GM23338 (cell line): ENCODE results near the gene NEURL1B. TPM values are rescaled to one million over a fixed set of nuclear protein-coding genes. Genes with fewer than 3 reads are reported as not detected.

Source experiments
- ATAC-seq: fragments of 200-7000 bp; cut with Tn5 transposase; 3 replicates; pipeline ENCODE4 v1.9.1; 2020
- DNase-seq: peaks from one replicate; pipeline ENCODE4 v3.0.0-alpha.2; 2015; ENCODE audit warnings: low spot score
- H2AFZ ChIP-seq: fragments of 200-600 bp; sonication (generic); 2 replicates; pipeline ENCODE4 v1.8.0; 2016; ENCODE audit warnings: antibody characterized with exemption, mild to moderate bottlenecking, moderate library complexity
- H3F3A ChIP-seq: fragments of 200-600 bp; sonication (generic); replicated peaks from 2 replicates; pipeline ENCODE4 v1.8.0; 2017; ENCODE audit warnings: antibody characterized with exemption, mixed run types, low read depth
- H3K27ac ChIP-seq: fragments of 200-600 bp; sonication (generic); 2 replicates; pipeline ENCODE4 v1.6.1; 2016; ENCODE audit warnings: low read depth
- H3K27me3 ChIP-seq: fragments of 200-600 bp; sonication (generic); 2 replicates; pipeline ENCODE4 v1.8.0; 2016; ENCODE audit warnings: mild to moderate bottlenecking, mixed run types, moderate library complexity; ENCODE audit not compliant: insufficient read depth
- H3K36me3 ChIP-seq: fragments of 200-600 bp; sonication (generic); 2 replicates; pipeline ENCODE4 v1.8.0; 2016; ENCODE audit warnings: mild to moderate bottlenecking; ENCODE audit not compliant: insufficient read depth
- H3K4me1 ChIP-seq: fragments of 200-600 bp; sonication (generic); 2 replicates; pipeline ENCODE4 v1.8.0; 2016; ENCODE audit warnings: mild to moderate bottlenecking, moderate library complexity; ENCODE audit not compliant: insufficient read depth
- H3K4me2 ChIP-seq: fragments of 200-600 bp; sonication (generic); 2 replicates; pipeline ENCODE4 v1.7.1; 2017; ENCODE audit warnings: mixed run types
- H3K4me3 ChIP-seq: fragments of 200-600 bp; sonication (generic); 2 replicates; pipeline ENCODE4 v1.6.1; 2016; ENCODE audit warnings: mixed run types
- H3K79me2 ChIP-seq: fragments of 200-600 bp; sonication (generic); replicated peaks from 2 replicates; pipeline ENCODE4 v1.8.0; 2017; ENCODE audit warnings: mild to moderate bottlenecking; ENCODE audit not compliant: insufficient read depth
- H3K9me2 ChIP-seq: fragments of 200-600 bp; sonication (generic); 2 replicates; pipeline ENCODE4 v1.8.0; 2017; ENCODE audit not compliant: insufficient read depth
- H4K20me1 ChIP-seq: fragments of 200-600 bp; sonication (generic); replicated peaks from 2 replicates; pipeline ENCODE4 v1.8.0; 2017; ENCODE audit warnings: mild to moderate bottlenecking; ENCODE audit not compliant: insufficient read depth
- H3K27ac Mint-ChIP-seq: 2 replicates; pipeline ENCODE4 v1.8.0; 2020; ENCODE audit warnings: inconsistent platforms, mild to moderate bottlenecking, moderate library complexity, mixed read lengths
- H3K27me3 Mint-ChIP-seq: 3 replicates; pipeline ENCODE4 v1.8.0; 2022; ENCODE audit warnings: low read depth, mild to moderate bottlenecking, moderate library complexity, mixed read lengths, inconsistent platforms; ENCODE audit not compliant: insufficient read depth, poor library complexity
- H3K36me3 Mint-ChIP-seq: 3 replicates; pipeline ENCODE4 v1.8.0; 2021; ENCODE audit warnings: low read depth, mild to moderate bottlenecking, inconsistent platforms, moderate library complexity, mixed read lengths
- H3K4me1 Mint-ChIP-seq: 3 replicates; pipeline ENCODE4 v1.8.0; 2020; ENCODE audit warnings: mild to moderate bottlenecking, inconsistent platforms, mixed read lengths
- H3K4me3 Mint-ChIP-seq: 3 replicates; pipeline ENCODE4 v1.8.0; 2021; ENCODE audit warnings: moderate library complexity, mild to moderate bottlenecking, inconsistent platforms, mixed read lengths
- H3K9me3 Mint-ChIP-seq: 3 replicates; pipeline ENCODE4 v1.8.0; 2020; ENCODE audit warnings: moderate library complexity, mild to moderate bottlenecking, inconsistent platforms, mixed read lengths
- CREB1 ChIP-seq: fragments of 250-450 bp; sonication (Bioruptor Pico); IDR thresholded peaks from 2 replicates; pipeline ENCODE4 v1.5.0; 2020; ENCODE audit warnings: low read depth, mild to moderate bottlenecking, moderate library complexity
- EZH2 ChIP-seq: fragments of 200-600 bp; sonication (generic); IDR thresholded peaks from one replicate; pipeline ENCODE4 v1.8.0; 2017; ENCODE audit warnings: antibody characterized with exemption, mild to moderate bottlenecking, low read depth; ENCODE audit not compliant: unreplicated experiment
- EZH2phosphoT487 ChIP-seq: fragments of 200-600 bp; sonication (generic); IDR thresholded peaks from one replicate; pipeline ENCODE4 v1.8.1; 2018; ENCODE audit warnings: antibody characterized with exemption; ENCODE audit not compliant: unreplicated experiment
- JUNB ChIP-seq: IDR thresholded peaks from one replicate; pipeline ENCODE4 v1.6.1; 2016; ENCODE audit warnings: antibody characterized with exemption; ENCODE audit not compliant: unreplicated experiment
- NANOG ChIP-seq: IDR thresholded peaks from 2 replicates; pipeline ENCODE4 v1.6.1; 2016; ENCODE audit warnings: antibody characterized with exemption, borderline replicate concordance
- POLR2AphosphoS5 ChIP-seq: IDR thresholded peaks from 2 replicates; pipeline ENCODE4 v1.6.1; 2016; ENCODE audit warnings: antibody characterized with exemption, low read depth
- STAT1 ChIP-seq: IDR thresholded peaks from one replicate; pipeline ENCODE4 v1.6.1; 2016; ENCODE audit warnings: antibody characterized with exemption; ENCODE audit not compliant: unreplicated experiment
- ZNF114 ChIP-seq: fragments of 250-450 bp; sonication (Bioruptor Pico); IDR thresholded peaks from 2 replicates; pipeline ENCODE4 v1.5.0; 2020; ENCODE audit warnings: mild to moderate bottlenecking, moderate library complexity
- ZNF331 ChIP-seq: fragments of 250-450 bp; sonication (Bioruptor Pico); IDR thresholded peaks from 2 replicates; pipeline ENCODE4 v1.5.0; 2020; ENCODE audit warnings: low read depth, mild to moderate bottlenecking, moderate library complexity
- polyA plus RNA-seq: library from polyadenylated mRNA; unstranded; fragments of >200 nt; fragmentation: Nextera tagmentation; extraction: Ambion mirVana; gene quantifications from 2 replicates; pipeline ENCODE4 v1.2.1, GENCODE V29; 2016
- total RNA-seq: library from RNA; depleted of rRNA; stranded (reverse); fragments of >200 nt; shearing (Covaris generic); gene quantifications from 2 replicates; pipeline ENCODE4 v1.2.3, GENCODE V29; 2014
- TF ChIP-seq, protein P1 (sequence below): IDR thresholded peaks from 2 replicates; pipeline ENCODE4 v1.6.1; 2016; ENCODE audit warnings: antibody characterized with exemption
- TF ChIP-seq, protein P2 (sequence below): IDR thresholded peaks from one replicate; pipeline ENCODE4 v1.6.1; 2018; ENCODE audit warnings: antibody characterized with exemption; ENCODE audit not compliant: unreplicated experiment
- TF ChIP-seq, protein P3 (sequence below), 2 experiments: fragments of 200-600 bp in 1 of 2; sonication (generic) in 1 of 2; conservative IDR thresholded peaks; 2 replicates each; pipeline versions ENCODE4 v1.5.1 to v1.6.1; 2016 to 2017; ENCODE audit warnings: antibody characterized with exemption in 2 of 2, low read depth in 2 of 2, mild to moderate bottlenecking in 2 of 2, moderate library complexity in 1 of 2
- TF ChIP-seq, protein P4 (sequence below): fragments of 250-450 bp; sonication (Bioruptor Pico); IDR thresholded peaks from 2 replicates; pipeline ENCODE4 v1.5.0; 2020; ENCODE audit warnings: mild to moderate bottlenecking, moderate library complexity

NEURL1B gene
- total and polyA plus RNA-seq, 2 experiments from 2014 or later: 1.9 to 13.3 TPM

DNA sequence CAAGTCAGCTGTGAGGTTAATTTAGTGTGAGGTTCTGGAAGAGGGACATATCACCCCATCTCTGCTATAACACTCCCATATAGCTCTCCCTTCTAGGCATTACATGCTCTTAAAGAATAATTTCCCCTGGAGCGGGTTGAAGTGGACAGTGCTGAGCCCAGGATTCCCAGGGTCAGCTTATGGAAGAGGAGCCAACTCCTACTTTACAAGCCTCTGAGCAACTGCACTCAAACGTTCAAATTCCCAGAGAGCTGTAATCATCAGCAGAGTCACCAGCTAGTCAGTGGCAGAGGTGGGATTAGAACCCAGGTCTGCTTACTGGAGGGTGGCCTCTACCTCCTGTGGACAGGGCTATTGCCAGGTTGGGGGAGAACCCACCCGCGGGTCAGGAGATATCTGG lies 1.4 kb downstream of the NEURL1B start:
- Histone ChIP-seq H3K9me2 (no peaks in the 10 kb centered on the region), H3K27me3 (peaks cover 28% of the 10 kb centered on the region), H3K79me2 (0 out of 2 replicates have a peak, but pooled peaks cover 3% of the 10 kb centered on the region), H3K4me1 (peaks cover 52% of the 10 kb centered on the region), H3K27ac (no peak overlapping the region), H3K4me3 (peak overlapping the region; percentile 86; the same call in 1 of the 2 replicates), H4K20me1 (peaks cover 4% of the 10 kb centered on the region), H3K36me3 (no peaks in the 10 kb centered on the region), H3F3A (peaks cover 5% of the 10 kb centered on the region; the same call in 1 of the 2 replicates), H2AFZ (no peak overlapping the region), H3K4me2 (peak overlapping the region; percentile 92)
- Mint-ChIP-seq H3K4me3 (peak overlapping the region; percentile 63; the same call in 1 of the 3 replicates), H3K4me1 (peaks cover 59% of the 10 kb centered on the region), H3K27ac (no peak overlapping the region), H3K36me3 (no peaks in the 10 kb centered on the region), H3K9me3 (no peaks in the 10 kb centered on the region), H3K27me3 (peaks cover 30% of the 10 kb centered on the region)
- no peak for DNase-seq
- no peak for ATAC-seq
- TF ChIP-seq, protein P1, sequence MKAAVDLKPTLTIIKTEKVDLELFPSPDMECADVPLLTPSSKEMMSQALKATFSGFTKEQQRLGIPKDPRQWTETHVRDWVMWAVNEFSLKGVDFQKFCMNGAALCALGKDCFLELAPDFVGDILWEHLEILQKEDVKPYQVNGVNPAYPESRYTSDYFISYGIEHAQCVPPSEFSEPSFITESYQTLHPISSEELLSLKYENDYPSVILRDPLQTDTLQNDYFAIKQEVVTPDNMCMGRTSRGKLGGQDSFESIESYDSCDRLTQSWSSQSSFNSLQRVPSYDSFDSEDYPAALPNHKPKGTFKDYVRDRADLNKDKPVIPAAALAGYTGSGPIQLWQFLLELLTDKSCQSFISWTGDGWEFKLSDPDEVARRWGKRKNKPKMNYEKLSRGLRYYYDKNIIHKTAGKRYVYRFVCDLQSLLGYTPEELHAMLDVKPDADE: no peak
- no peak for TF ChIP-seq ZNF331 (CRISPR knock-in tag)
- no peak for TF ChIP-seq EZH2
- TF ChIP-seq STAT1: no peak
- TF ChIP-seq JUNB: no peak
- TF ChIP-seq EZH2phosphoT487: no peak
- no peak for TF ChIP-seq NANOG
- TF ChIP-seq, protein P2, sequence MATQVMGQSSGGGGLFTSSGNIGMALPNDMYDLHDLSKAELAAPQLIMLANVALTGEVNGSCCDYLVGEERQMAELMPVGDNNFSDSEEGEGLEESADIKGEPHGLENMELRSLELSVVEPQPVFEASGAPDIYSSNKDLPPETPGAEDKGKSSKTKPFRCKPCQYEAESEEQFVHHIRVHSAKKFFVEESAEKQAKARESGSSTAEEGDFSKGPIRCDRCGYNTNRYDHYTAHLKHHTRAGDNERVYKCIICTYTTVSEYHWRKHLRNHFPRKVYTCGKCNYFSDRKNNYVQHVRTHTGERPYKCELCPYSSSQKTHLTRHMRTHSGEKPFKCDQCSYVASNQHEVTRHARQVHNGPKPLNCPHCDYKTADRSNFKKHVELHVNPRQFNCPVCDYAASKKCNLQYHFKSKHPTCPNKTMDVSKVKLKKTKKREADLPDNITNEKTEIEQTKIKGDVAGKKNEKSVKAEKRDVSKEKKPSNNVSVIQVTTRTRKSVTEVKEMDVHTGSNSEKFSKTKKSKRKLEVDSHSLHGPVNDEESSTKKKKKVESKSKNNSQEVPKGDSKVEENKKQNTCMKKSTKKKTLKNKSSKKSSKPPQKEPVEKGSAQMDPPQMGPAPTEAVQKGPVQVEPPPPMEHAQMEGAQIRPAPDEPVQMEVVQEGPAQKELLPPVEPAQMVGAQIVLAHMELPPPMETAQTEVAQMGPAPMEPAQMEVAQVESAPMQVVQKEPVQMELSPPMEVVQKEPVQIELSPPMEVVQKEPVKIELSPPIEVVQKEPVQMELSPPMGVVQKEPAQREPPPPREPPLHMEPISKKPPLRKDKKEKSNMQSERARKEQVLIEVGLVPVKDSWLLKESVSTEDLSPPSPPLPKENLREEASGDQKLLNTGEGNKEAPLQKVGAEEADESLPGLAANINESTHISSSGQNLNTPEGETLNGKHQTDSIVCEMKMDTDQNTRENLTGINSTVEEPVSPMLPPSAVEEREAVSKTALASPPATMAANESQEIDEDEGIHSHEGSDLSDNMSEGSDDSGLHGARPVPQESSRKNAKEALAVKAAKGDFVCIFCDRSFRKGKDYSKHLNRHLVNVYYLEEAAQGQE: no peak
- TF ChIP-seq ZNF114 (CRISPR knock-in tag): no peak
- no peak for TF ChIP-seq CREB1
- TF ChIP-seq, protein P3, sequence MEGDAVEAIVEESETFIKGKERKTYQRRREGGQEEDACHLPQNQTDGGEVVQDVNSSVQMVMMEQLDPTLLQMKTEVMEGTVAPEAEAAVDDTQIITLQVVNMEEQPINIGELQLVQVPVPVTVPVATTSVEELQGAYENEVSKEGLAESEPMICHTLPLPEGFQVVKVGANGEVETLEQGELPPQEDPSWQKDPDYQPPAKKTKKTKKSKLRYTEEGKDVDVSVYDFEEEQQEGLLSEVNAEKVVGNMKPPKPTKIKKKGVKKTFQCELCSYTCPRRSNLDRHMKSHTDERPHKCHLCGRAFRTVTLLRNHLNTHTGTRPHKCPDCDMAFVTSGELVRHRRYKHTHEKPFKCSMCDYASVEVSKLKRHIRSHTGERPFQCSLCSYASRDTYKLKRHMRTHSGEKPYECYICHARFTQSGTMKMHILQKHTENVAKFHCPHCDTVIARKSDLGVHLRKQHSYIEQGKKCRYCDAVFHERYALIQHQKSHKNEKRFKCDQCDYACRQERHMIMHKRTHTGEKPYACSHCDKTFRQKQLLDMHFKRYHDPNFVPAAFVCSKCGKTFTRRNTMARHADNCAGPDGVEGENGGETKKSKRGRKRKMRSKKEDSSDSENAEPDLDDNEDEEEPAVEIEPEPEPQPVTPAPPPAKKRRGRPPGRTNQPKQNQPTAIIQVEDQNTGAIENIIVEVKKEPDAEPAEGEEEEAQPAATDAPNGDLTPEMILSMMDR (conservative IDR thresholded peaks at IDR 0.05; ENCODE audit: low read depth in 2 of 2): no peak
- TF ChIP-seq, protein P4, sequence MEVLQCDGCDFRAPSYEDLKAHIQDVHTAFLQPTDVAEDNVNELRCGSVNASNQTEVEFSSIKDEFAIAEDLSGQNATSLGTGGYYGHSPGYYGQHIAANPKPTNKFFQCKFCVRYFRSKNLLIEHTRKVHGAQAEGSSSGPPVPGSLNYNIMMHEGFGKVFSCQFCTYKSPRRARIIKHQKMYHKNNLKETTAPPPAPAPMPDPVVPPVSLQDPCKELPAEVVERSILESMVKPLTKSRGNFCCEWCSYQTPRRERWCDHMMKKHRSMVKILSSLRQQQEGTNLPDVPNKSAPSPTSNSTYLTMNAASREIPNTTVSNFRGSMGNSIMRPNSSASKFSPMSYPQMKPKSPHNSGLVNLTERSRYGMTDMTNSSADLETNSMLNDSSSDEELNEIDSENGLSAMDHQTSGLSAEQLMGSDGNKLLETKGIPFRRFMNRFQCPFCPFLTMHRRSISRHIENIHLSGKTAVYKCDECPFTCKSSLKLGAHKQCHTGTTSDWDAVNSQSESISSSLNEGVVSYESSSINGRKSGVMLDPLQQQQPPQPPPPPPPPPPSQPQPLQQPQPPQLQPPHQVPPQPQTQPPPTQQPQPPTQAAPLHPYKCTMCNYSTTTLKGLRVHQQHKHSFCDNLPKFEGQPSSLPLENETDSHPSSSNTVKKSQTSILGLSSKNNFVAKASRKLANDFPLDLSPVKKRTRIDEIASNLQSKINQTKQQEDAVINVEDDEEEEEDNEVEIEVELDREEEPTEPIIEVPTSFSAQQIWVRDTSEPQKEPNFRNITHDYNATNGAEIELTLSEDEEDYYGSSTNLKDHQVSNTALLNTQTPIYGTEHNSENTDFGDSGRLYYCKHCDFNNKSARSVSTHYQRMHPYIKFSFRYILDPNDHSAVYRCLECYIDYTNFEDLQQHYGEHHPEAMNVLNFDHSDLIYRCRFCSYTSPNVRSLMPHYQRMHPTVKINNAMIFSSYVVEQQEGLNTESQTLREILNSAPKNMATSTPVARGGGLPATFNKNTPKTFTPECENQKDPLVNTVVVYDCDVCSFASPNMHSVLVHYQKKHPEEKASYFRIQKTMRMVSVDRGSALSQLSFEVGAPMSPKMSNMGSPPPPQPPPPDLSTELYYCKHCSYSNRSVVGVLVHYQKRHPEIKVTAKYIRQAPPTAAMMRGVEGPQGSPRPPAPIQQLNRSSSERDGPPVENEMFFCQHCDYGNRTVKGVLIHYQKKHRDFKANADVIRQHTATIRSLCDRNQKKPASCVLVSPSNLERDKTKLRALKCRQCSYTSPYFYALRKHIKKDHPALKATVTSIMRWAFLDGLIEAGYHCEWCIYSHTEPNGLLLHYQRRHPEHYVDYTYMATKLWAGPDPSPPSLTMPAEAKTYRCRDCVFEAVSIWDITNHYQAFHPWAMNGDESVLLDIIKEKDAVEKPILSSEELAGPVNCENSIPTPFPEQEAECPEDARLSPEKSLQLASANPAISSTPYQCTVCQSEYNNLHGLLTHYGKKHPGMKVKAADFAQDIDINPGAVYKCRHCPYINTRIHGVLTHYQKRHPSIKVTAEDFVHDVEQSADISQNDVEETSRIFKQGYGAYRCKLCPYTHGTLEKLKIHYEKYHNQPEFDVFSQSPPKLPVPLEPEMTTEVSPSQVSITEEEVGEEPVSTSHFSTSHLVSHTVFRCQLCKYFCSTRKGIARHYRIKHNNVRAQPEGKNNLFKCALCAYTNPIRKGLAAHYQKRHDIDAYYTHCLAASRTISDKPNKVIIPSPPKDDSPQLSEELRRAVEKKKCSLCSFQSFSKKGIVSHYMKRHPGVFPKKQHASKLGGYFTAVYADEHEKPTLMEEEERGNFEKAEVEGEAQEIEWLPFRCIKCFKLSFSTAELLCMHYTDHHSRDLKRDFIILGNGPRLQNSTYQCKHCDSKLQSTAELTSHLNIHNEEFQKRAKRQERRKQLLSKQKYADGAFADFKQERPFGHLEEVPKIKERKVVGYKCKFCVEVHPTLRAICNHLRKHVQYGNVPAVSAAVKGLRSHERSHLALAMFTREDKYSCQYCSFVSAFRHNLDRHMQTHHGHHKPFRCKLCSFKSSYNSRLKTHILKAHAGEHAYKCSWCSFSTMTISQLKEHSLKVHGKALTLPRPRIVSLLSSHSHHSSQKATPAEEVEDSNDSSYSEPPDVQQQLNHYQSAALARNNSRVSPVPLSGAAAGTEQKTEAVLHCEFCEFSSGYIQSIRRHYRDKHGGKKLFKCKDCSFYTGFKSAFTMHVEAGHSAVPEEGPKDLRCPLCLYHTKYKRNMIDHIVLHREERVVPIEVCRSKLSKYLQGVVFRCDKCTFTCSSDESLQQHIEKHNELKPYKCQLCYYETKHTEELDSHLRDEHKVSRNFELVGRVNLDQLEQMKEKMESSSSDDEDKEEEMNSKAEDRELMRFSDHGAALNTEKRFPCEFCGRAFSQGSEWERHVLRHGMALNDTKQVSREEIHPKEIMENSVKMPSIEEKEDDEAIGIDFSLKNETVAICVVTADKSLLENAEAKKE (CRISPR knock-in tag): no peak
- no peak for TF ChIP-seq POLR2AphosphoS5
